Mammary epithelial cell (primary cell): Measurements from ENCODE around the gene PHTF2.

Experiments used
- EZH2 ChIP-seq: IDR thresholded peaks from 2 replicates; pipeline ENCODE4 v1.6.1; 2012; ENCODE audit warnings: low read length, inconsistent platforms, borderline replicate concordance
- TF ChIP-seq, protein P1 (sequence below), 2 donors: IDR thresholded peaks in 1 of 2; conservative IDR thresholded peaks in 1 of 2; 2 replicates each; pipeline ENCODE4 v1.5.1; 2011 to 2012; ENCODE audit warnings: inconsistent platforms in 2 of 2, low read length in 2 of 2, mild to moderate bottlenecking in 2 of 2, control low read depth in 1 of 2, low read depth in 1 of 2; ENCODE audit not compliant: insufficient read depth in 1 of 2; ENCODE audit errors: extremely low read depth in 1 of 2

DNA sequence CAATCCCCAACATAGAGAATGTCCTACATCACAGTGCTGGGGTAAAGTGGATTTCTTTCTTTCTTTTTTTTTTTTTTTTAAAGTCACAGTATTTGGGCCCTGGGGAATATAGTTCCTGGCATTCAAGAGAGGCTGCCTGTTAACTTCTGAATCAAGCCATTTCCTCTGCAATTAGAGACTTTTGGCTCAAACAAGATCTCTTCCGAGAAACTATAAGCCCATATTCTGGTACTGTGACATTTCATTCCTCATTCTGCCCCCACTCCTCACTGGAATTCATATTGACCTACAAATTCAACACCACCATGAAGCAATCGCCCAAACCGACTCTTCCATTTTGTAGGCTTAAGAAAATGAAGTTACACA, 187.4 kb downstream of the PHTF2 start:
- TF ChIP-seq, protein P1, sequence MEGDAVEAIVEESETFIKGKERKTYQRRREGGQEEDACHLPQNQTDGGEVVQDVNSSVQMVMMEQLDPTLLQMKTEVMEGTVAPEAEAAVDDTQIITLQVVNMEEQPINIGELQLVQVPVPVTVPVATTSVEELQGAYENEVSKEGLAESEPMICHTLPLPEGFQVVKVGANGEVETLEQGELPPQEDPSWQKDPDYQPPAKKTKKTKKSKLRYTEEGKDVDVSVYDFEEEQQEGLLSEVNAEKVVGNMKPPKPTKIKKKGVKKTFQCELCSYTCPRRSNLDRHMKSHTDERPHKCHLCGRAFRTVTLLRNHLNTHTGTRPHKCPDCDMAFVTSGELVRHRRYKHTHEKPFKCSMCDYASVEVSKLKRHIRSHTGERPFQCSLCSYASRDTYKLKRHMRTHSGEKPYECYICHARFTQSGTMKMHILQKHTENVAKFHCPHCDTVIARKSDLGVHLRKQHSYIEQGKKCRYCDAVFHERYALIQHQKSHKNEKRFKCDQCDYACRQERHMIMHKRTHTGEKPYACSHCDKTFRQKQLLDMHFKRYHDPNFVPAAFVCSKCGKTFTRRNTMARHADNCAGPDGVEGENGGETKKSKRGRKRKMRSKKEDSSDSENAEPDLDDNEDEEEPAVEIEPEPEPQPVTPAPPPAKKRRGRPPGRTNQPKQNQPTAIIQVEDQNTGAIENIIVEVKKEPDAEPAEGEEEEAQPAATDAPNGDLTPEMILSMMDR (conservative IDR thresholded peaks at IDR 0.05 in 1 of 2, IDR thresholded peaks at IDR 0.05 in 1 of 2; ENCODE audit: extremely low read depth in 1 of 2, insufficient read depth in 1 of 2, low read depth in 1 of 2, low read length in 2 of 2): no peak
- TF ChIP-seq EZH2: no peak
